Measurements from ENCODE around the gene LDLRAD4.
"Not testable (repeated sequence)": the region's sequence is repeated elsewhere in the genome, so short reads cannot be mapped to it uniquely, and the experiment has no call there.

LDLRAD4 gene

DNA sequence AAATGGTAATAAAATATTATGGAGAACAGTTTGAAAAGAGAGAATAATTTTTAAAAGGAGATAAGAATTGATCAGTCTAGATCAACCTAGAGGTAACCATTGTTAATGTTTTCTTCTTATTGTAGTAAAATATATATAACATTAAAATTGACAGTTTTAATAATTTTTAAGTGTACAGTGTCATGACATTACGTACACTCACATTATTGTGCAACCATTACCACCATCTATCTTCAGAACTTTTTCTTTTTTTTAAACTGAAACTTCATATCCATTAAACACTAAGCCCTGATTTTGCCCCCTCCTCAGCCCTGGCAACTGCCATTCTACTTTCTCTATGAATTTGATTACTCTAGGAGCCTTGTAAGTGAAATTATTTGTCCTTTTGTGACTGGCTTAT is 121.1 kb downstream of the LDLRAD4 start:
- intact Hi-C loops (cut with DNase I): no loop called here
- no peak for DNase-seq

DNA sequence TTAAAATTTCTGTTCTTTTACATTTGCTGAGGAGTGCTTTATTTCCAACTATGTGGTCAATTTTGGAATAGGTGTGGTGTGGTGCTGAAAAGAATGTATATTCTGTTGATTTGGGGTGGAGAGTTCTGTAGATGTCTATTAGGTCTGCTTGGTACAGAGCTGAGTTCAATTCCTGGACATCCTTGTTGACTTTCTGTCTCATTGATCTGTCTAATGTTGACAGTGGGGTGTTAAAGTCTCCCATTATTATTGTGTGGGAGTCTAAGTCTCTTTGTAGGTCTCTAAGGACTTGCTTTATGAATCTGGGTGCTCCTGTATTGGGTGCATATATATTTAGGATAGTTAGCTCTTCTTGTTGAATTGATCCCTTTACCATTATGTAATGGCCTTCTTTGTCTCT is 127.9 kb downstream of the LDLRAD4 start:
- DNase-seq; intact Hi-C loops (cut with DNase I): not testable (repeated sequence)

DNA sequence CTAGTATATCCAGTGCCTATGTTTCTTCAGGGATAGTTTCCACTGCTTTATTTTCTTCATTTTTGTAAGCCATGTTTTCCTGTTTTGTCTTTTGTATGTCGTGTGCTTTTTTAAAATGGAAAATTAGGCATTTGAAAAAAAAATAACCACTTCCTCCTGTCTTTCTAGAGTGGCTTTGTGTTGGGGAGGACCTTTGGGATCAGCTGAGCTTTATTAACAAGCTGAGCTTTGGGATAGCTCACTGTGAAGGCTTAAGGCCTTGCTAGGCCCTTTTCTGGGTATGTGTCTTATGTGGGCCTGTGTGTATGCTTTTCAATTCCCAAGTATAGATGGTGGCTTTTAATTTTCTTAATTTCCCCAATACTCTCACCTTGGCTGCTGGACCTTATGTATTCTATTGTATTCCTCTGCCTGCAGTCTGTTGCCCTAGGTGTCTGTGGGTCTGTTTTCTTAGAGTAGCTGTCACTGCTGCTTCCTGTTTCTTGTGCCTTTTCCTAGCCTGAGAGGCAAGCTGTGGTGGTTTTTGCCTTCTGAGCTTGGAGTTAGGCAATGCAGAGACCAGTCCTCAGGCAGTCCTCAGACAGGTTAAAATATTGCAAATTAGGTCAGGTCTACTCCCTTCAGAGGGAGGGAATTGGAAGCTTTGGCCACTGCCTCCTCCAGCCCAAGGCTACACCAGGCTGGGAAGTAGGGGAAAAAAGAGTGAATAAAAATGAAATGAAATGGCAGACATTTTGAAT is 134.7 kb downstream of the LDLRAD4 start:
- no peak for DNase-seq
- intact Hi-C loops (cut with DNase I): no loop called here

DNA sequence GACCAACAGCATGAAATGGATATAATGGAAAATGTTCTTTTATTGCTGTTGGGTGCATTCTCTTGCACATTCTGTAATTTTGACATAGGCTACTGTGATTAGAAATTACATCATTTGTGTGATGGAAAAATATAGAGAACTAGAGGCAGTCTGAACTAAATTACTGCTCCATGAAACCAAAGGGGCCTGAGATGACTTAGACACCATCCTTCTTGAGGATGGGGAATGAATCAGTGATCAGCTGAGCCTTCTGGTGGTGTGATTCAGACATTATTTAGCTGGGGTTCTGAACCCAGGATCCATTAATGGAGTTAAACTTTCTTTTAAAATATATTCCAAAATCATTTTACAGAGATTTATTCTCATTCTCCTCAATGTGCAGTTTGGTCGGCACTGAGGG is 135.8 kb downstream of the LDLRAD4 start:
- no peak for DNase-seq

DNA sequence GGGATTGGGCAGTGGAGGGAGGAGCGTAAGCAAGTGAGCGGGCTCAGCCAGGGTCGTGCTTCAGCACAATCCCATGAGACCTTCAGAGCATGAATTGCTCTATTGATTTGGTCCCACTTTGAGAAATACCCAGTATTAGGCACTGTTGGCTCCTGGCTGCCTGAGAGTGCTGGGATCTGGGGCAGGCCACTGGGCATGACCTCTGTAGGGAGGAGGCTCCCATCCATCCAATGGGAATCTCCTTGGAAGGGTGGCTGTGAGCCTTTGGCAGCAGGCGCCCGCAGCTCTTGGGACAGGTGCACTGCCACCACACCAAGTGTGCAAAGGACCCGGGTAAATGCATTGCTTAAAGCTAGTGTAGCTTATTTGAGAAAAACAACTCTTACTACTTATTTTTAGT is 137.5 kb downstream of the LDLRAD4 start:
- peak in 1 of 42 donors; percentile 27 for DNase-seq
- intact Hi-C loops (cut with DNase I): no loop called here

More for the DNA sequence above, 135.8 kb downstream of the LDLRAD4 start:
- intact Hi-C loops (cut with DNase I): no loop called here

DNA sequence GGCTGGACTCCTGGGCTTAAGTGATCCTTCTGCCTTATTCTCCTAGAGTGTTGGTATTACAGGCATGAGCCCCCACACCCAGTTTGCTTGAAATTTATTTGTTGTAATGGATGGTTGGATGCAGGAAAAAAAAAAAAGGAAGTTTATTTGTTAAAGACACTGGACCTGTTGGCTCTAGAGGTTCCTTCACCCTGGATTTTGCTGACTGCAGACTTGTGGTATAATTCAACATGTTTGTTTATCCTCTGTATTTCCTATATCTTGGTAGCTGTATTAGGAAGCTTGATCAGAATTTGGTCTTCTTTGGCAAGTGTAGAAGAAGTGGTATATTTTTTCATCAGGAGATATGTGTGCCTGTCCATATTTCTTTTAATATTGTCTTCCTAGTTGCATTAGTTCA is 138.7 kb downstream of the LDLRAD4 start:
- DNase-seq: no peak
- intact Hi-C loops (cut with DNase I): no loop called here

DNA sequence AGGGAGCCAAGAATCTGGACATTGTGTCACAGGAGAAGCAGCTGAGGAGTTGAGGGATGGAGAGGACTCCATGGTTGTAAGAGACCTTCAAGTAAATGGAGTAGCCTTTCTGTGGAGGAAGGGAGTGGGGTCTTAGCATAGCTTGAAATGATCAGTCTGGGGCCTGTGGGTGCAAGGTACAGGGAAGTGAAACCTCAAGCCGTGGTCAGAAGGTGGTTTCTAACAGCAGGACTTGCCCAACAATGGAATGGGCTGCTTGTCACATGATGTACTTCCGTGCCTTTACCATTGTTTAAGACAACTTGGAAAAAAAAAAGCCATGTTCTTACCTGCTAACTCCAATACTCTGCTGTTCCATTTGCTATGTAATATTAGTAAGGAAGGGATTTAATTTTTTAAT is 140.7 kb downstream of the LDLRAD4 start:
- peak in 1 of 42 donors; percentile 22 for DNase-seq
- intact Hi-C loops (cut with DNase I): no loop called here

DNA sequence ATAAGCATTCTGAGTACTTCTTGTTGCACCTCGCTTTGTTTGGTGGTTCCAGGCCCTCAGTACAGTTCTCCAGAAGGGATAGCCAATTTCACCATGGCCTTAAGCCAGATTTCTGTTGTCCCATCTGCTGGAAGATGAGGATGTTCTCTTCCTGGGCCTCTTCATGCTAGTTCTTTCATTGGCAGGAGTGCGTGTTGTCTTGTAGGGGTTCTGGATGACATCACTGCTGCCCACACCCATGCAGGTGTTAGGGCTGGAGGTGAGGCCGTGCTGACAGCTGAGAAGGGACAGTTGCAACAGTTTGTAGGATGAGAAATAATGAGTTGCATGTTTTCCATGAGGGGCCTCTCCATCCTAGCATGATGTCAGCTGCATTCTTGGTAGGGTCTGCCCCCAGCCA is 142.9 kb downstream of the LDLRAD4 start:
- peak in 1 of 42 donors; percentile 24 for DNase-seq
- intact Hi-C loops (cut with DNase I): no loop called here

DNA sequence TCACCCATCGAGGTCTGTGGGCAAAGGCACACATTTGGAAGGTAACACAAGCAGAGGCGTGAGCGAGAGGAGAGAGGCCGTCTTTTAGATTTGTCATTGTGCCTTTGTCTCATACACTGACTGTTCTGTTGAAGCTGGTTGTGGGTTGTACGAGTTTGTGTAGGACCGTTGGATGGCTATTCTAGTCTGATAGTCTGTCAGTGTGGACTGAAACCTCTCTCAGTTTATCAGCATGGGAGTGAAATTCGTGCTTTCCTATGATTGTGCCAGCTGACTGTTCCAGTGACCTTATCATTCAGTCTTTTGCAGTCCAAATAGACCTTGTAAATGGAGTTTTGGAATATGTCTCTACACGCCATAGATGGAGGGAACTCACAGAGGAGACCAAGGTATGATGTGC is 143.5 kb downstream of the LDLRAD4 start:
- peak in 1 of 42 donors; percentile 15 for DNase-seq
- intact Hi-C loops (cut with DNase I): no loop called here

DNA sequence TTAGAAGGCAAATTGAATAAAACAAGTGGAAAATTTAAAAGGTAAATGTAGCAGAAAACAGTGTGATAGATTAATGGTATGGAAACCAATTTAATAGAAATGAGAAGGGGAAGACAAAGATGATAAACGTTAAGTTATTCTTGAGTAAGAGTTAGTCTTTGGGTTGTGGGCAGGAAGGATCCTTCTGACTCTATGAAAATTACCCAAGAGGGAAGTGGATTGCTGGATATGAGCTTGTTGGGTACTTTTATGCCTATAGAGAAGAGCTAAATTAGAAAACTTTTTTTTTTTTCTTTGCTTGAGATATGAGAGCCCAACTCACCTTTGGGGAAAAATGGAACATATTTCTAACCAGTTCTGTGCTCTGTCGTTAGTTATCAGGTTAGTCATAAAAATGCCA is 144.0 kb downstream of the LDLRAD4 start:
- DNase-seq: no peak
- intact Hi-C loops (cut with DNase I): no loop called here

DNA sequence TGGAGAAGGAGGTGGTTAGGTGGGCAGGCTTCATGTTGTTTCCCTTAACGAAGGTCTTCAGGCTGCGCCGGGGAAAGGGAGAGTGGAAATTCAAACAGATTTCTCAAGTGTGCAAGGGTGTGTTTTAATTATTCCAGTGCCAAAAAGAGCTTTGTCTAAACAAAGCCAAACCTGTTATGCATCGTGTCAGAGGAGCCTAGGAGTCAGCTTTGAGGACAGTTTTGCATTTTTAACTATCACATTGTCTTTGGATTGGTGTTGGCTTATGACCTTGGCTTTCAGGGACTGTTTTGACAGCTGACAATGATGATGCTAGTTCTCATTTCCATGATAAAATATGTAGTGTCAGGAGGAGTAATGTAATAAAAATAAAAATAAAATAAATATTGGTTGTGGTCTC is 144.8 kb downstream of the LDLRAD4 start:
- intact Hi-C loops (cut with DNase I): no loop called here
- DNase-seq: peak in 1 of 42 donors; percentile 34

DNA sequence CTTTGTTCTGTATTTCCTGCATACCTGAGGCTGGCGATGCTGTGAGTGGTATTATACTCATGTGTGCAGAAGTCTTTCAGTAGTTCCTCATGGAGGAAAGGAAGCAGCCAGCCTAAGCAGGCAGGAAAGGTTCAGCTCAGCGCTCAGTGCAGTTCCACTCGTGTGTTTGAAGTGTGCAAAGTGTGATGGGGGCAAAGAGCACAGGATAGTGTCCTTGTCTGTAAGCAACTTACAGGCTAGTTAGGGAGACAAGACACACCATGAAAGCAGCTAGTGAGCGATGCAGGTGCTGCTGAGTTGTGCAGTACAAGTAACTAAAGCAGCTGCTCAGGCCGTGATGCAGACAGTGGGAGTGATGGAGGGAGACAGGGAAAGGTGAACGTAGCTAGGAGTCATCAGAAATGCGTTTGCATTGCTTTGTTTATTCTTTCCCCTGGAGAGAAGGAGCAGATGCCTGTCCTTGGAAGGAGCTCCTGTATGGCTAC is 146.2 kb downstream of the LDLRAD4 start:
- DNase-seq: peak in 7 of 42 donors; percentile 36 to 71 (median 45)
- intact Hi-C loops (cut with DNase I): no loop called here

DNA sequence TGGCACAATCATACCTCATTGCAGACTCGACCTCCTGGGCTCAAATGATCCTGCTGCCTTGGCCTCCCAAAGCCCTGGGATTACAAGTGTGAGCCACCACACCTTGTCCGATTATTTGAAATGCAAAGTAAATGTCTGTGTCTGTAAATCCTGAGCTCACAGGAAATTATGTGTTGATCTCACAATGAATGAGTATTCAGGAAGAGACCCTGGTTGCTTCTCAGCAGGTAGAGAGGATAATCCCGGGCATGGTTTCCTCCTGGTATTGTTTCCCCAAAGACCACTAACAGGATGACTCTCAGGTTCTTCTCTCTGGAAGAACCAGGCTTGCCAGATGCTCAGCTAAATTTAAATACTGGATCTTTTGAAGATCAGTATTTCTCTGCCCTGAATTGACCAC is 147.6 kb downstream of the LDLRAD4 start:
- intact Hi-C loops (cut with DNase I): no loop called here
- peak in 1 of 42 donors; percentile 10 for DNase-seq

DNA sequence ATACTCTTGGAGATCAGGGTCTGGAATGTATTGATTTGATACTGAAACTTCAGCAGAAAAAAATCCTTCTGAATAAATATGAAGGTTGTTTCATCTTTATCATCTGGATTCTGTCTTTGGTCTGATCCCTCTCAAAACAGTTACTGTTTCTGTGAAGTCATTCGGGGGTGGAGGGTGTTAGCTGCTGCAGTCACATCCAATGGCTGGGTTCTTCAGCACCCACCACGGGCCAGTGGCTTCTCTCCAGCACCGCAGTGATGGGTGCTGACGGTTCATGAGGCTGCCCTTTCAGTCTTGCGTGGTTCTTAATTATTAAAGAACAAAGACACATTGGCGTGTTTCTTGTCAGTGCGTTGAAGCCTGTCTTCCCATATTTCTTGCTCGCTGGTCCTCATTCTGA is 148.0 kb downstream of the LDLRAD4 start:
- intact Hi-C loops (cut with DNase I): no loop called here
- peak in 6 of 42 donors; percentile 17 to 59 (median 34) for DNase-seq

DNA sequence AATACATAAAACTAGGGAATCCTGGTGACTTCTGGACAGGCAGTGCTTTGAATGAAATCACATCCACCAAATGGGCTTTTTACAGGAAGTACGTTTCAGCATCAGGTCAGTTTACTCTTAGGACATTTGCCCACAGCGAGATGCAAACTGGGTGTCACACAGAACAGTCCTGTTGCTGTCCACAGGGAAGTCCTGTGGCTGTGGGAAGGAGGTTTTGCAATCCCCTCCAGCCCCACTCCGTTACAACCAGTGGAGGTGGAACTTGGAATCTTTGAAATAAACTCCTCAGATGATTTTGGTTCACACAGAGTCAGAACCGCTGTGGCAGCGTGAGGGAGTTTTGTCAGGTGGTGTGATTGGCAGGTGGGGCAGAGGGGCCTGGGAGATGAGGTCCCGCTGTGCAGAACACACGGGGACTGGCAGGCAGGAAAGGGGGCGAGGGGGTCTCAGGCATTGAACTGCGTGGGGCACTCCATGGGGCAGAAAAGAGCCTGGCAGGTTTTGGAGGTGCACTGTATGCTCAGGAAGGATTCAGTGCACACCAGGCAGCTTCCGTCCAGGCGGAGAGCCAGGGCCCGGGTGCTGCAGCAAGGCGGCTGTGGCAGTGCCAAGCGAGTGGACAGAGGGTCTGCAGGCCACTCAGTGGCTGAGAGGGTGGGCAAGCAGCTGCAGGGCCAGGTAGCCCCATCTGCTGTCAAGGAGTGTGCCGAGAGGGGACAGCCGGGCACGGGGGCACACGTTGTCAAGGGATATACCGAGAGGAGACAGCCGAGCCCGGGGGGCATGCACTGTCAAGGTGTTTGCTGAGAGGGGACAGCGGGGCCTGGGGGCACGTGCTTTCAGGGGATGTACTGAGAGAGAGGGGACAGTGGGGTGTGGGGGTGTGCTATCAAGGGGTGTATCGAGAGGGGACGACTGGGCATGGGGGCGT is 148.7 kb downstream of the LDLRAD4 start:
- peak in 5 of 42 donors; percentile 17 to 40 (median 29) for DNase-seq

DNA sequence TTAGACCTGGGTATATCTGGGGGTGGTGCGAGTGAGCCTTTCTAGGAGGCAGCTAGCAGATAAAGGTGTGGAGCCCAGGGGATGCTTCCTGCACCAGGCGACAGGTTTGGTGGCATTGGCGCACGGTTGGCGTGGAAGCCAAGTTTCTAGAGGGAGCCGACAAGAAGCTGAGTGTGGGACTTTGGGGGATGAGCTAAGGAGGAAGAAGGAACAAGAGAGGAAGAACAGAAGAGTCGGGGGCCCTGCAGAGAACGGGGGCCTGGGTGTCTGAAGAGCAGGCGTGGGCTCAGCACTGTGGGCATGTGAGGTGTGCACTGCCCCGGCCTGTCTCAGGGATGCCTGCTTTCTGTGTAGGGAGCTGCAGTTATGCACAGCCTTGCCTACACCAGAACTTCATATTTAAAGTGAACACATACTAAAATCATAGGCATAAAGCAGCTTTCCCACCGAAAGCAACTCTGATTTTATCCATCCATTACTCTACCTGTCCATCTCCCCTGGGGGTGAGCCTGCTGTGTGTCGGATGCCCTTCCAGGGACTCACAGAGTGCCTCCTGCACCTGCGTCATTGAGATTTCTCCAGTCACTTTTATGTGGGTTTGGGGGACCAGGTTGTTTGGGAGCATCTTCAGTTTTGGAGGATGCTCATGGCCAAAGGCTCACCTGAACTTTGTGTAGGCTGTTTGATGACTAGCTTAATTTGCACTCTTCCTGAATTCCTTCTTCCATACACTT is 149.7 kb downstream of the LDLRAD4 start:
- intact Hi-C loops (cut with DNase I): no loop called here
- DNase-seq: peak in 4 of 42 donors; percentile 10 to 38 (median 22)

More for the DNA sequence above, 148.7 kb downstream of the LDLRAD4 start:
- intact Hi-C loops (cut with DNase I): no loop called here

DNA sequence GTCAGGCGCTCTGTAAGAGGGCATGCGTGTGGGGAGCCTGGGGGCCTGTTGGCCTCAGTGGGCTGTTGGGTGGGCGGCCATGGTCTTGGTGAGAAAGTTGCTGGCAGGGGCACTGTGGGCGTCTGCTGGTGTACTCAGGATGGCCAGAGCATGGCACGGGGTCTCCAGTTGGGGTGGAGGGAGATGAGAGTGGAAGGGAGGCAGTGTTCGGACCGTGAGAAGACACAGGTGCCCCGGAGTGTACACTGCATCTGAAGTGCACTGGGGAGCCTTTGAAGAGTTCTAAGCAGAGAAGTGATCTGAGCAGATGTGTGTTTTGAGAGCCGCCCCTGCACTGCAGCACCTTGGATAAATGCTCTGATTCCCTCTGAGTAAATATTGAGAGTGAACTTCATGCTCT is 150.8 kb downstream of the LDLRAD4 start:
- intact Hi-C loops (cut with DNase I): no loop called here
- DNase-seq: peak in 3 of 42 donors; percentile 6 to 31 (median 17)

DNA sequence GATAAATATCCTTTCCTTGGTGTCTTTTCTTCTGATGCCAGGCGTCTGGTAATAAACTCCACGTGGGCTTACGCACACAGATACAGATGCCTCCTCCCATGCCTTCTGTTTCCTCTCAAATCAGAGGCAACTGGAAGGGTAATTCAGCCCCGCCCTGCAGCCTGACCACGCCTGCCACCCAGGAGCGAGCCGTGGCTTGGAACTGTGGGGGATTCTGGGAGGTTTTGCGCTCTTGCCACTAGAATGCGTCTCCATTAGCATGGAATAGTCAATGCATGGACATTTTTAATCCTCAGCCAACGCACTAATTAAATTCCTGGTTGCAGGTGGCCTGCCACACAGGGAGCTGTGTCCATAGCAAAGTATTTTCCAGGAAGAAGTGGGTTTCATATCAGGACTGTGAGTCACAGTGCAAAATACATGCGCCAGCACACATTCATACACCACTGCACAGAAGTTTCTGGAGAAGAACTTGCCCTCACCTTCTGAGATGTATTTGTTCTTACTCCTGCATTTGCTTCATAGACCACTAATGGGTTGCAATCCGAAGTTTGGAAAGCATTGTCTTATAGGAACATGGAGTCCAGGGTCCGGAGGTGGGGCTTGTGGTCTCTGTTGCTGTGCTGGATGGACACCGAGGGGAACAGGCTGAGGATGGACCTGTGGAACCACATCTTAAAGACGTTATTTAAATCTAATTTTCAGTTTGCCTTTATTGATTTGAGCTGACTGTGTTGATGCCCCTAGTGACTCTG is 151.4 kb downstream of the LDLRAD4 start:
- peak in 4 of 42 donors; percentile 9 to 29 (median 13) for DNase-seq

More for the DNA sequence above, 151.4 kb downstream of the LDLRAD4 start:
- intact Hi-C loops (cut with DNase I): loop anchor here (10.0 kb wide), 1 partner anchor 155 kb away; the partner anchor contains the start of gene LDLRAD4
